Measurements from ENCODE around the gene KCNK4. TPM values are rescaled to one million over a fixed set of nuclear protein-coding genes. Genes with fewer than 3 reads are reported as not detected.
"Not testable (repeated sequence)": the region's sequence is repeated elsewhere in the genome, so short reads cannot be mapped to it uniquely, and the experiment has no call there.

Gene KCNK4
- not detected for total RNA-seq

GRCh38 chr11:64291262-64291751 lies at the start of gene KCNK4:
TSS of gene KCNK4 (plus strand) at chr11:64291302. CDS start at chr11:64293019, 1,717 bp downstream.
- H3K36me3 Mint-ChIP-seq = no peaks in the 10 kb centered on the region
- no peak for DNase-seq
- H3K4me1 Mint-ChIP-seq = peaks cover 6% of the 10 kb centered on the region
- H3K4me3 Mint-ChIP-seq = peak within 1 kb of the TSS; percentile 28
- H3K9me3 Mint-ChIP-seq = no peaks in the 10 kb centered on the region
- peak within 1 kb of the TSS; percentile 48 for H3K27ac Mint-ChIP-seq
- POLR2A ChIA-PET = no interaction called here
- H3K27me3 Mint-ChIP-seq = peaks cover 53% of the 10 kb centered on the region
- no peak for ATAC-seq (ENCODE audit: low read depth)

- H3K27me3 Mint-ChIP-seq = no peaks in the 10 kb centered on the region
- H3K4me1 Mint-ChIP-seq = peaks cover 24% of the 10 kb centered on the region
- ATAC-seq (ENCODE audit: low read depth) (peak; percentile 66), DNase-seq (no peak)
- peak overlapping the region; percentile 96 for H3K4me3 Mint-ChIP-seq
- no peaks in the 10 kb centered on the region for H3K9me3 Mint-ChIP-seq
- peak overlapping the region; percentile 98 for H3K27ac Mint-ChIP-seq
- POLR2A ChIA-PET = interaction anchor here (0.7 to 7.1 kb wide), 15 partner anchors 9 to 117 kb away, joined by 3 to 106 read pairs (median 5); partner anchors contain the start of genes BAD, DNAJC4, ESRRA and FERMT3
- H3K36me3 Mint-ChIP-seq = peaks cover 18% of the 10 kb centered on the region
Observed at GRCh38 chr11:64241491-64242374, 49.4 kb upstream of the KCNK4 start.

- no peak for ATAC-seq (ENCODE audit: low read depth)
- Mint-ChIP-seq H3K4me3 (peak overlapping the region; percentile 96), H3K27ac (peak overlapping the region; percentile 81), H3K27me3 (no peaks in the 10 kb centered on the region), H3K4me1 (peaks cover 27% of the 10 kb centered on the region), H3K36me3 (peaks cover 12% of the 10 kb centered on the region), H3K9me3 (no peaks in the 10 kb centered on the region)
- DNase-seq = no peak
- POLR2A ChIA-PET = interaction anchor here (0.6 to 7.1 kb wide), 8 partner anchors 11 to 61 kb away, joined by 3 to 106 read pairs (median 11); partner anchors contain the start of genes ESRRA, FERMT3, NUDT22 and TRPT1
Observed at GRCh38 chr11:64243236-64243854, 47.8 kb upstream of the KCNK4 start.

- ATAC-seq (ENCODE audit: low read depth) = no peak
- Mint-ChIP-seq H3K4me3 (peak overlapping the region; percentile 5), H3K9me3 (no peaks in the 10 kb centered on the region), H3K27ac (peak overlapping the region; percentile 34), H3K4me1 (peaks cover 27% of the 10 kb centered on the region), H3K36me3 (peaks cover 8% of the 10 kb centered on the region), H3K27me3 (no peaks in the 10 kb centered on the region)
- no peak for DNase-seq
- POLR2A ChIA-PET = interaction anchor here (0.6 to 7.1 kb wide), 8 partner anchors 11 to 60 kb away, joined by 3 to 106 read pairs (median 14); partner anchors contain the start of genes BAD, ESRRA, FERMT3 and GPR137
Observed at GRCh38 chr11:64244107-64244506, 47.0 kb upstream of the KCNK4 start.

- POLR2A ChIA-PET = interaction anchor here (0.6 to 7.1 kb wide), 15 partner anchors 10 to 1404 kb away, joined by 3 to 106 read pairs (median 11); partner anchors contain the start of genes BAD, CCDC88B, DNAJC4 and ESRRA
- ATAC-seq (ENCODE audit: low read depth) (no peak), DNase-seq (no peak)
- Mint-ChIP-seq H3K4me3 (peak overlapping the region; percentile 93), H3K4me1 (peaks cover 22% of the 10 kb centered on the region), H3K27ac (peak overlapping the region; percentile 90), H3K27me3 (peaks cover under 1% of the 10 kb centered on the region), H3K36me3 (peaks cover 7% of the 10 kb centered on the region), H3K9me3 (no peaks in the 10 kb centered on the region)
Observed at GRCh38 chr11:64244966-64245365, 46.1 kb upstream of the KCNK4 start.

- POLR2A ChIA-PET = interaction anchor here (0.7 to 7.1 kb wide), 14 partner anchors 9 to 1404 kb away, joined by 3 to 106 read pairs (median 11); partner anchors contain the start of genes BAD, CCDC88B, DNAJC4 and ESRRA
- Mint-ChIP-seq H3K27me3 (peaks cover 2% of the 10 kb centered on the region), H3K4me1 (peaks cover 18% of the 10 kb centered on the region), H3K27ac (peak overlapping the region; percentile 90), H3K9me3 (no peaks in the 10 kb centered on the region), H3K4me3 (peak overlapping the region; percentile 93), H3K36me3 (peaks cover 5% of the 10 kb centered on the region)
- ATAC-seq (ENCODE audit: low read depth) (no peak), DNase-seq (no peak)
Observed at GRCh38 chr11:64245401-64245796, 45.7 kb upstream of the KCNK4 start.

- ATAC-seq (ENCODE audit: low read depth) (no peak), DNase-seq (peak; percentile 66)
- peaks cover 5% of the 10 kb centered on the region for H3K36me3 Mint-ChIP-seq
- H3K4me3 Mint-ChIP-seq = peak overlapping the region; percentile 93
- POLR2A ChIA-PET = interaction anchor here (0.8 to 7.1 kb wide), 16 partner anchors 11 to 1405 kb away, joined by 3 to 106 read pairs (median 9); partner anchors contain the start of genes BAD, CCDC88B, DNAJC4 and ESRRA
- peaks cover 21% of the 10 kb centered on the region for H3K4me1 Mint-ChIP-seq
- no peaks in the 10 kb centered on the region for H3K9me3 Mint-ChIP-seq
- peaks cover 2% of the 10 kb centered on the region for H3K27me3 Mint-ChIP-seq
- H3K27ac Mint-ChIP-seq = peak overlapping the region; percentile 90
Observed at GRCh38 chr11:64245797-64246620, 45.1 kb upstream of the KCNK4 start.

GRCh38 chr11:64246621-64246870 lies 44.6 kb upstream of the KCNK4 start:
- H3K27ac Mint-ChIP-seq = peak overlapping the region; percentile 67
- ATAC-seq (ENCODE audit: low read depth) = peak; percentile 19

GRCh38 chr11:64246871-64247728 lies 44.0 kb upstream of the KCNK4 start, which contains the start of gene PPP1R14B:
TSS of gene PPP1R14B (minus strand) at chr11:64246943. CDS start at chr11:64246673, 270 bp downstream.
- Mint-ChIP-seq H3K36me3 (peaks cover 6% of the 10 kb centered on the region), H3K27me3 (peaks cover 2% of the 10 kb centered on the region), H3K27ac (peak within 1 kb of the TSS; percentile 90), H3K9me3 (no peaks in the 10 kb centered on the region), H3K4me3 (peak within 1 kb of the TSS; percentile 93), H3K4me1 (peaks cover 23% of the 10 kb centered on the region)
- peak; percentile 88 for DNase-seq
- POLR2A ChIA-PET = interaction anchor here (1.0 to 7.1 kb wide), 11 partner anchors 13 to 74 kb away, joined by 3 to 106 read pairs (median 14); partner anchors contain the start of genes BAD, DNAJC4, ESRRA and FERMT3
- peak; percentile 51 for ATAC-seq (ENCODE audit: low read depth)

More at GRCh38 chr11:64246621-64246870, 44.6 kb upstream of the KCNK4 start:
- H3K4me3 Mint-ChIP-seq = peak overlapping the region; percentile 84
- not testable (repeated sequence) for DNase-seq, H3K9me3 Mint-ChIP-seq, H3K27me3 Mint-ChIP-seq, H3K36me3 Mint-ChIP-seq
- peaks cover 20% of the 10 kb centered on the region for H3K4me1 Mint-ChIP-seq
- POLR2A ChIA-PET = interaction anchor here (1.0 to 7.1 kb wide), 11 partner anchors 14 to 93 kb away, joined by 3 to 106 read pairs (median 14); partner anchors contain the start of genes BAD, CCDC88B, DNAJC4 and ESRRA

- Mint-ChIP-seq H3K9me3 (no peaks in the 10 kb centered on the region), H3K4me3 (peak overlapping the region; percentile 50), H3K36me3 (peaks cover 6% of the 10 kb centered on the region), H3K27me3 (peaks cover 2% of the 10 kb centered on the region), H3K27ac (peak overlapping the region; percentile 48), H3K4me1 (peaks cover 20% of the 10 kb centered on the region)
- ATAC-seq (ENCODE audit: low read depth) = no peak
- no peak for DNase-seq
- POLR2A ChIA-PET = interaction anchor here (0.7 to 7.1 kb wide), 8 partner anchors 21 to 75 kb away, joined by 3 to 106 read pairs (median 9); partner anchors contain the start of genes ESRRA, FERMT3, STIP1 and TRMT112
Observed at GRCh38 chr11:64247729-64248531, 43.2 kb upstream of the KCNK4 start.

GRCh38 chr11:64248578-64248977 lies 42.5 kb upstream of the KCNK4 start:
- DNase-seq (no peak), ATAC-seq (ENCODE audit: low read depth) (no peak)
- H3K4me3 Mint-ChIP-seq = no peak overlapping the region
- H3K4me1 Mint-ChIP-seq = peaks cover 18% of the 10 kb centered on the region
- no peak overlapping the region for H3K27ac Mint-ChIP-seq
- H3K27me3 Mint-ChIP-seq = peaks cover 2% of the 10 kb centered on the region
- POLR2A ChIA-PET = interaction anchor here (0.7 to 1.2 kb wide), 3 partner anchors 22 to 69 kb away, joined by 3 to 4 read pairs (median 4); partner anchors contain the start of gene TRMT112
- peaks cover 2% of the 10 kb centered on the region for H3K36me3 Mint-ChIP-seq
- H3K9me3 Mint-ChIP-seq = no peaks in the 10 kb centered on the region

Data from activated naive CD8-positive, alpha-beta T cell treated with anti-CD3 and anti-CD28 coated beads, Interleukin-2, amount 10 ng/mL, durations not matched to agents 7 days and 5 days (primary cell).